Measurements from ENCODE around the gene DAPK2.

The DAPK2 gene

GRCh38 chr15:63930034-63930433 lies 116.3 kb downstream of the DAPK2 start:
- TF ChIP-seq CTCF (IDR thresholded peaks at IDR 0.05; ENCODE audit: low read depth, low read length), result no peak
- TF ChIP-seq EZH2phosphoT487 (IDR thresholded peaks at IDR 0.05; ENCODE audit: low read depth), result no peak

GRCh38 chr15:63928185-63928842 lies 118.0 kb downstream of the DAPK2 start:
- Histone ChIP-seq H3K9me3 (ENCODE audit: insufficient read depth, low read length) (no peaks in the 10 kb centered on the region), H3K36me3 (replicated peaks; ENCODE audit: low read depth, low read length) (no peaks in the 10 kb centered on the region), H3K79me2 (ENCODE audit: low read length) (no peaks in the 10 kb centered on the region), H3K27me3 (ENCODE audit: low read depth, low read length) (no peaks in the 10 kb centered on the region), H3K4me2 (ENCODE audit: low read length) (no peak overlapping the region), H4K20me1 (ENCODE audit: insufficient read depth, low read length) (no peaks in the 10 kb centered on the region), H3K4me1 (ENCODE audit: low read length) (no peaks in the 10 kb centered on the region), H3K4me3 (ENCODE audit: low read length) (no peak overlapping the region), H2AFZ (ENCODE audit: low read depth, low read length) (no peak overlapping the region), H3K9ac (ENCODE audit: low read length) (no peak overlapping the region), H3K27ac (ENCODE audit: low read length) (no peak overlapping the region)
- TF ChIP-seq EZH2phosphoT487 (IDR thresholded peaks at IDR 0.05; ENCODE audit: low read depth), result no peak
- no peak for TF ChIP-seq CTCF (IDR thresholded peaks at IDR 0.05; ENCODE audit: low read depth, low read length)

More at GRCh38 chr15:63930034-63930433, 116.3 kb downstream of the DAPK2 start:
- no peaks in the 10 kb centered on the region for H3K36me3 ChIP-seq (replicated peaks; ENCODE audit: low read depth, low read length)
- no peaks in the 10 kb centered on the region for H3K27me3 ChIP-seq (ENCODE audit: low read depth, low read length)
- no peak overlapping the region for H3K9ac ChIP-seq (ENCODE audit: low read length)
- H3K4me3 ChIP-seq (ENCODE audit: low read length), result no peak overlapping the region
- no peak overlapping the region for H3K27ac ChIP-seq (ENCODE audit: low read length)
- H3K4me1 ChIP-seq (ENCODE audit: low read length), result no peaks in the 10 kb centered on the region
- no peaks in the 10 kb centered on the region for H3K9me3 ChIP-seq (ENCODE audit: insufficient read depth, low read length)
- H4K20me1 ChIP-seq (ENCODE audit: insufficient read depth, low read length), result no peaks in the 10 kb centered on the region
- H3K79me2 ChIP-seq (ENCODE audit: low read length), result no peaks in the 10 kb centered on the region
- H3K4me2 ChIP-seq (ENCODE audit: low read length), result no peak overlapping the region
- no peak overlapping the region for H2AFZ ChIP-seq (ENCODE audit: low read depth, low read length)

GRCh38 chr15:63923993-63924950 lies 122.0 kb downstream of the DAPK2 start:
- H3K27ac ChIP-seq (ENCODE audit: low read length), result no peak overlapping the region
- no peaks in the 10 kb centered on the region for H3K36me3 ChIP-seq (replicated peaks; ENCODE audit: low read depth, low read length)
- H3K9me3 ChIP-seq (ENCODE audit: insufficient read depth, low read length), result no peaks in the 10 kb centered on the region
- no peaks in the 10 kb centered on the region for H3K27me3 ChIP-seq (ENCODE audit: low read depth, low read length)
- no peaks in the 10 kb centered on the region for H4K20me1 ChIP-seq (ENCODE audit: insufficient read depth, low read length)
- peaks cover 18% of the 10 kb centered on the region for H3K4me1 ChIP-seq (ENCODE audit: low read length)
- H3K4me3 ChIP-seq (ENCODE audit: low read length), result no peak overlapping the region
- no peak overlapping the region for H3K9ac ChIP-seq (ENCODE audit: low read length)
- H3K79me2 ChIP-seq (ENCODE audit: low read length), result no peaks in the 10 kb centered on the region
- H2AFZ ChIP-seq (ENCODE audit: low read depth, low read length), result no peak overlapping the region
- TF ChIP-seq CTCF (IDR thresholded peaks at IDR 0.05; ENCODE audit: low read depth, low read length), result no peak
- no peak for TF ChIP-seq EZH2phosphoT487 (IDR thresholded peaks at IDR 0.05; ENCODE audit: low read depth)
- no peak overlapping the region for H3K4me2 ChIP-seq (ENCODE audit: low read length)

- Histone ChIP-seq H3K36me3 (replicated peaks; ENCODE audit: low read depth, low read length) (no peaks in the 10 kb centered on the region), H3K4me3 (ENCODE audit: low read length) (no peak overlapping the region), H3K4me1 (ENCODE audit: low read length) (peaks cover 23% of the 10 kb centered on the region), H3K27me3 (ENCODE audit: low read depth, low read length) (no peaks in the 10 kb centered on the region), H3K9ac (ENCODE audit: low read length) (no peak overlapping the region), H3K4me2 (ENCODE audit: low read length) (no peak overlapping the region), H3K27ac (ENCODE audit: low read length) (no peak overlapping the region), H3K79me2 (ENCODE audit: low read length) (no peaks in the 10 kb centered on the region), H3K9me3 (ENCODE audit: insufficient read depth, low read length) (no peaks in the 10 kb centered on the region), H4K20me1 (ENCODE audit: insufficient read depth, low read length) (no peaks in the 10 kb centered on the region), H2AFZ (ENCODE audit: low read depth, low read length) (no peak overlapping the region)
- no peak for TF ChIP-seq EZH2phosphoT487 (IDR thresholded peaks at IDR 0.05; ENCODE audit: low read depth)
Measured at GRCh38 chr15:63922916-63923315, 123.4 kb downstream of the DAPK2 start.

Measured in OCI-LY3 (cell line).